BLaER1 (cell line): ENCODE results near the gene SND1.
A peak's percentile ranks its signal among the peaks of the same experiment; 100 is the strongest.

Experiments
- H3K27ac ChIP-seq: shearing (Covaris generic); formaldehyde crosslinking; 2 replicates; pipeline ENCODE4 v1.8.1; 2022
- H3K27me3 ChIP-seq: shearing (Covaris generic); formaldehyde crosslinking; 2 replicates; pipeline ENCODE4 v1.8.1; 2022
- H3K36me3 ChIP-seq: shearing (Covaris generic); formaldehyde crosslinking; 2 replicates; pipeline ENCODE4 v1.8.1; 2022
- H3K4me1 ChIP-seq: shearing (Covaris generic); formaldehyde crosslinking; 2 replicates; pipeline ENCODE4 v1.8.1; 2022
- H3K4me2 ChIP-seq: shearing (Covaris generic); formaldehyde crosslinking; 2 replicates; pipeline ENCODE4 v1.8.1; 2022
- H3K4me3 ChIP-seq: shearing (Covaris generic); formaldehyde crosslinking; 2 replicates; pipeline ENCODE4 v1.8.1; 2022
- H3K9ac ChIP-seq: shearing (Covaris generic); formaldehyde crosslinking; 2 replicates; pipeline ENCODE4 v1.8.1; 2022
- H3K9me3 ChIP-seq: shearing (Covaris generic); formaldehyde crosslinking; 2 replicates; pipeline ENCODE4 v1.8.1; 2022
- H4K20me1 ChIP-seq: shearing (Covaris generic); formaldehyde crosslinking; 2 replicates; pipeline ENCODE4 v1.8.1; 2022
- Cebpa-rat ChIP-seq: shearing (Covaris generic); IDR thresholded peaks from 2 replicates; pipeline ENCODE4 v1.8.1; 2022

SND1 gene

DNA sequence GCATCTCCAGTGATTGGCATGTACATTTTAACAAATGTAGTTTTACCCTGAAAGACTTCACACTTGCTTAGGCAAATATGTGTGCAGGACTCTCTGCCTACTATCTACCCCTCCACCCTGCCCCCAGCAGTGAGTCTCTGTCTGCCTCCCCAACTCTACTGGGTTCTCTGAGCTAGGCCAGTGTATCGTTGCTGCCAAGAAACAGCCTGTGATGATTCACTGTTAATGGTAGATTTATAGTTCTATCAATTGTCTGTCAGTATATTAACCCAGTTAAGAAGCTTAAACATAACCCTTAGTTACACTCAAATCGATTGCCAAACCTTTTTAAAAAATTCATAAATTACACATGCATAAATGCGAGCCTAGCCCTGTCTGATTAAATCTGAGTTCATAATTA is 137.0 kb downstream of the SND1 start:
- TF ChIP-seq Cebpa-rat = no peak
- no peak overlapping the region for H3K27ac ChIP-seq
- H3K27me3 ChIP-seq = no peaks in the 10 kb centered on the region
- no peak overlapping the region for H3K4me3 ChIP-seq
- H3K9ac ChIP-seq = no peak overlapping the region
- no peak overlapping the region for H3K4me2 ChIP-seq
- H3K4me1 ChIP-seq = peaks cover 30% of the 10 kb centered on the region
- H3K36me3 ChIP-seq = peaks cover 36% of the 10 kb centered on the region
- H3K9me3 ChIP-seq = no peaks in the 10 kb centered on the region
- peaks cover 40% of the 10 kb centered on the region; the same call in 1 of the 2 replicates for H4K20me1 ChIP-seq

GRCh38 chr7:127791446-127792189 is 139.6 kb downstream of the SND1 start:
- peaks cover 31% of the 10 kb centered on the region for H3K36me3 ChIP-seq
- H3K4me2 ChIP-seq = no peak overlapping the region
- H3K27ac ChIP-seq = no peak overlapping the region
- H3K4me1 ChIP-seq = peaks cover 36% of the 10 kb centered on the region
- H4K20me1 ChIP-seq = peaks cover 48% of the 10 kb centered on the region; the same call in 1 of the 2 replicates
- no peak overlapping the region for H3K9ac ChIP-seq
- H3K27me3 ChIP-seq = no peaks in the 10 kb centered on the region
- no peak for TF ChIP-seq Cebpa-rat
- H3K9me3 ChIP-seq = no peaks in the 10 kb centered on the region
- H3K4me3 ChIP-seq = no peak overlapping the region

DNA sequence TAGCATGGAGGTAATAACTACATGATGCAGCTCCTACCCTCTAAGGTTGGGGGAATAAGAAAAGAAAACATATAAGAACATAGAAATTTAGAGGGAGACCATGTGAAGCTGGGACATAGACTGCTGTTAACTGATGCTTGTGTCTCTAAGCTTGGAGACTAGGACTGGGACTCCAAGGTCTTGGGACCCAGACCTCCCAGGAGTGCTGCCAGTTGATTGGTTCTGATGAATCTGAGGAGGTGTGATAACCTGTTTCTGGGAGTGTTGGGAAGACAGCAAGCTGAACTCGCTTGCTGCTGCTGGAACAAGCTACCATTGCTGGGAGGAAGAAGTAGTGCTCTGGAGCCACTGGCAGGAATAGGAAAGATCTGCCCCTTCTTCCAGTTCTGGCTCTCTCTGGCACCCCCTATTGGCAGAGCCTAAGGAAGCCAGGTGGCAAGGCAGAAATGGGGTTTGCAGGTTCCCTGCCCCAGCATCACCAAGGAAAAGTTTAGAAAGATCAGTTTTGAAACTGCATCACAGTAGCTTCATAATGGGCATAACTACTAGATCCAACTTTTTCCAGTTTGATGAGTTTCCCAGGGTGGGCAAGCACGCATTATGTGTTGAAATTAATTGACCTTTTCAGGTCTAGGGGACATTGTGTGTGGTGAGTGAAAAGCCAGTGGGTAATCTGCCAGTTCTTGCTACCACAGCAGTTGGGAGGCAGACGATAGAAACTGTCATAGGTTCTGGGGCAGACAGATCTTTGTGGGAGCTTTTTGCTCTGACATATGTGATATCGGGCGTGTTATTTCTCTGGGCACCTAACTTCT is 140.7 kb downstream of the SND1 start:
- TF ChIP-seq Cebpa-rat = no peak
- Histone ChIP-seq H3K27ac (no peak overlapping the region), H4K20me1 (peaks cover 53% of the 10 kb centered on the region; the same call in 1 of the 2 replicates), H3K4me1 (peaks cover 25% of the 10 kb centered on the region), H3K9me3 (no peaks in the 10 kb centered on the region), H3K36me3 (peaks cover 42% of the 10 kb centered on the region), H3K27me3 (no peaks in the 10 kb centered on the region), H3K4me2 (peak overlapping the region; percentile 23; the same call in 1 of the 2 replicates), H3K9ac (no peak overlapping the region), H3K4me3 (no peak overlapping the region)

- Histone ChIP-seq H4K20me1 (peaks cover 60% of the 10 kb centered on the region; the same call in 1 of the 2 replicates), H3K4me1 (peaks cover 22% of the 10 kb centered on the region), H3K27ac (no peak overlapping the region), H3K9me3 (no peaks in the 10 kb centered on the region), H3K36me3 (peaks cover 48% of the 10 kb centered on the region), H3K27me3 (no peaks in the 10 kb centered on the region), H3K4me2 (peak overlapping the region; percentile 23; the same call in 1 of the 2 replicates), H3K4me3 (no peak overlapping the region), H3K9ac (no peak overlapping the region)
- no peak for TF ChIP-seq Cebpa-rat
Observed at GRCh38 chr7:127793582-127793981, 141.6 kb downstream of the SND1 start.

DNA sequence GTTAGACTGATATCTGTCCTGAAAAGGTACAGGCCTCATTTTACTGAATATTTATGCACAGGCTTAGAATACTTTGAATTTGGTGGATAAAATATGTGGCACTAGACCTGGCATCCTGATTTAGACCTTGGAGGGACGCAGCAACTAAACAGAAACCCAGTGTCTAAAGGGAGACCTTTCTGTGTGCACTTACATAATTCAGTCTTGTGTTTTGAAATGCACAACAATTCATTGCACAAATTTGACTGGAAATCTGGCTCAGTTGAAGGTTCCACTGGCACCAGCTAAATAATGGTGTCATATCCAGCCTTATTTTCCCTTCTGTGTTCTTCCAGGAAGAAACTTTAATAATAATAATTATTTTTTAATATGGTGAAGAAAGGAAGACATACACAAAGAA is 142.1 kb downstream of the SND1 start:
- peaks cover 52% of the 10 kb centered on the region for H3K36me3 ChIP-seq
- H3K27ac ChIP-seq = no peak overlapping the region
- peaks cover 22% of the 10 kb centered on the region for H3K4me1 ChIP-seq
- H3K27me3 ChIP-seq = no peaks in the 10 kb centered on the region
- H3K9ac ChIP-seq = no peak overlapping the region
- no peak overlapping the region for H3K4me3 ChIP-seq
- H3K4me2 ChIP-seq = no peak overlapping the region
- no peaks in the 10 kb centered on the region for H3K9me3 ChIP-seq
- TF ChIP-seq Cebpa-rat = no peak
- peaks cover 65% of the 10 kb centered on the region; the same call in 1 of the 2 replicates for H4K20me1 ChIP-seq

GRCh38 chr7:127794551-127794950 is 142.6 kb downstream of the SND1 start:
- H3K9ac ChIP-seq = no peak overlapping the region
- H3K36me3 ChIP-seq = peaks cover 49% of the 10 kb centered on the region
- H3K9me3 ChIP-seq = no peaks in the 10 kb centered on the region
- H3K27ac ChIP-seq = no peak overlapping the region
- H4K20me1 ChIP-seq = peaks cover 67% of the 10 kb centered on the region
- no peaks in the 10 kb centered on the region for H3K27me3 ChIP-seq
- H3K4me2 ChIP-seq = no peak overlapping the region
- no peak overlapping the region for H3K4me3 ChIP-seq
- H3K4me1 ChIP-seq = peaks cover 22% of the 10 kb centered on the region
- no peak for TF ChIP-seq Cebpa-rat

- Histone ChIP-seq H3K27me3 (no peaks in the 10 kb centered on the region), H4K20me1 (peaks cover 56% of the 10 kb centered on the region), H3K27ac (no peak overlapping the region), H3K4me3 (no peak overlapping the region), H3K4me2 (no peak overlapping the region), H3K9me3 (no peaks in the 10 kb centered on the region), H3K36me3 (peaks cover 28% of the 10 kb centered on the region; the same call in 1 of the 2 replicates), H3K4me1 (peaks cover 17% of the 10 kb centered on the region), H3K9ac (no peak overlapping the region)
- TF ChIP-seq Cebpa-rat = no peak
Observed at GRCh38 chr7:127798023-127798422, 146.0 kb downstream of the SND1 start.

DNA sequence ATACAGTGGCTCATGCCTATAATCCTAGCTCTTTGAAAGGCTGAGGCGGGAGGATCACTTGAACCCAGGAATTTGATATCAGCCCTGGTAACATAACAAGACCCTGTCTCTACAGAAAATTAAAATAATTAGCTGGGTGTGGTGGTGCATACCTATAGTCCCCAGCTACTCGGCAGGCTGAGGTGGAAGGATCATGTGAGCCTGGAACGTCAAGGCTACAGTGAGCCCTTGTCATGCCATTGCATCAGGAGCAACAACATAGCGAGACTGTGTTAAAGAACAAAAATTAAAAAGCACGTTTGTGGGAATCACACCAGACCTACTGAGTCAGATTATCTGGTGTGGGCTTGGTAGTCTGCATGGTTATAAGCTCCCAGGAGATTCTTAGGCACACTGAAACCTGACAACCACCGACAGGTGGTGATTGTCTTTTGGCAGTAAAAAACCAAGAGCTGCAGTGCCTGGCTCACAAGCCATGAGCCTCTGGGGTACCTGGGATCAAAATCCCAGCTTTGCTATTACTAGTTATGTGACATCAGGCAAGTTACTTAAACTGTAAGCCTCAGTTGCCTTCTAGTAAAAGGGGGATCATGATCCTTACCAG is 146.9 kb downstream of the SND1 start:
- peaks cover 28% of the 10 kb centered on the region; the same call in 1 of the 2 replicates for H3K36me3 ChIP-seq
- peaks cover 8% of the 10 kb centered on the region for H3K4me1 ChIP-seq
- no peak overlapping the region for H3K4me2 ChIP-seq
- no peak overlapping the region for H3K4me3 ChIP-seq
- H3K27me3 ChIP-seq = no peaks in the 10 kb centered on the region
- peaks cover 53% of the 10 kb centered on the region for H4K20me1 ChIP-seq
- no peak for TF ChIP-seq Cebpa-rat
- no peak overlapping the region for H3K9ac ChIP-seq
- no peaks in the 10 kb centered on the region for H3K9me3 ChIP-seq
- no peak overlapping the region for H3K27ac ChIP-seq

- Histone ChIP-seq H3K9me3 (no peaks in the 10 kb centered on the region), H3K36me3 (peaks cover 28% of the 10 kb centered on the region; the same call in 1 of the 2 replicates), H3K27ac (no peak overlapping the region), H3K4me1 (no peaks in the 10 kb centered on the region), H3K27me3 (no peaks in the 10 kb centered on the region), H3K9ac (no peak overlapping the region), H4K20me1 (peaks cover 52% of the 10 kb centered on the region), H3K4me3 (no peak overlapping the region), H3K4me2 (no peak overlapping the region)
- TF ChIP-seq Cebpa-rat = no peak
Observed at GRCh38 chr7:127799535-127800305, 147.7 kb downstream of the SND1 start.
